Subcutaneous abdominal adipose tissue (tissue), 5 donors: ENCODE results near the gene COMMD1.

Source experiments
- H3K27ac ChIP-seq: one replicate; pipeline ENCODE4 v1.7.0; 2013; ENCODE audit warnings: low read depth, mild to moderate bottlenecking, inconsistent platforms, low read length, moderate library complexity
- H3K27me3 ChIP-seq, 5 donors: one replicate each; pipeline ENCODE4 v1.7.0; 2013; ENCODE audit warnings: low read length in 5 of 5, inconsistent platforms in 1 of 5; ENCODE audit not compliant: control insufficient read depth in 5 of 5, insufficient read depth in 4 of 5
- H3K36me3 ChIP-seq, 5 donors: one replicate each; pipeline ENCODE4 v1.7.0; 2013; ENCODE audit warnings: low read length in 5 of 5; ENCODE audit not compliant: control insufficient read depth in 5 of 5, insufficient read depth in 5 of 5
- H3K4me1 ChIP-seq, 5 donors: one replicate each; pipeline ENCODE4 v1.7.0; 2013; ENCODE audit warnings: low read length in 5 of 5, mild to moderate bottlenecking in 3 of 5, moderate library complexity in 1 of 5; ENCODE audit not compliant: control insufficient read depth in 5 of 5, insufficient read depth in 5 of 5
- H3K4me3 ChIP-seq, 5 donors: one replicate each; pipeline ENCODE4 v1.7.0; 2013; ENCODE audit warnings: low read length in 5 of 5, low read depth in 1 of 5
- H3K9ac ChIP-seq, 5 donors: one replicate each; pipeline ENCODE4 v1.7.0; 2013; ENCODE audit warnings: low read length in 5 of 5, mild to moderate bottlenecking in 4 of 5, moderate library complexity in 3 of 5
- H3K9me3 ChIP-seq, 5 donors: one replicate each; pipeline ENCODE4 v1.7.0; 2013; ENCODE audit warnings: low read length in 5 of 5; ENCODE audit not compliant: control insufficient read depth in 5 of 5
- donor health status: healthy.
- donor health status: healthy.
- donor health status: healthy.
- donor health status: healthy.
- donor health status: healthy.

The COMMD1 gene

DNA sequence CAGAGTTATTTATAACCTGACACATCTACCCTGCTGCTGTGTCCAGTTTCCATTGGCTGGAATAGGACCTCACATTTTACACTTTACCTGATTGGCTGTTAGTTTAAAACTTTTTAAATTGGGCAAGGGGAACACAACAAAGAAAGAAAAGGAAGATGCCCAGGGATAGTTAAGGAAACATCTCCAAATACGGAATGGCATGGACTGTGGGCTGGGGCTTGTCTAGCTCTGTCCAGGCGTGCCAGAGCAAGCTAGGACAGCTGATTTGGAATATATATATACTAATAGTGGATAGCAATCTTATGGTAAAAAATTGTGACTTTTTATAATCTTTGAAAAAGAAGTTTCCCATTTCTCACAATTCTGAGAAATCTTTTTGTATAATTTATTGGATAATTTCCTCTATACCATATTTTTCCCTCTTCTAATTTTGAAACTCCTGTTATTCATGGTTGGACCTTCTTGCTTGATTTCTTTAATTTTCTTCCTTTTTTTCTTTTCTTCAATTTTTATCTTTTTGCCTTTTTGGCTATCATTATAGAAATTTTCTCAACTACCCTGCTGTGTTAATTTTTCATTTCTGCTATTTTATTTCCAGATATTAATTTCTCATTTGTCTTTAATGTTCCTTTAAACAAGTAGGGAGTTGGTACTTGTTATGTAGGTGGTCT, 55.9 kb downstream of the COMMD1 start:
- Histone ChIP-seq H3K4me3 (no peak overlapping the region), H3K27me3 (no peaks in the 10 kb centered on the region), H3K36me3 (no peaks in the 10 kb centered on the region), H3K27ac (no peak overlapping the region), H3K4me1 (peaks cover 0 to 14% (median 3%) of the 10 kb centered on the region in 5 donors), H3K9me3 (peaks cover 0 to 2% (median 0%) of the 10 kb centered on the region in 5 donors), H3K9ac (no peak overlapping the region)

DNA sequence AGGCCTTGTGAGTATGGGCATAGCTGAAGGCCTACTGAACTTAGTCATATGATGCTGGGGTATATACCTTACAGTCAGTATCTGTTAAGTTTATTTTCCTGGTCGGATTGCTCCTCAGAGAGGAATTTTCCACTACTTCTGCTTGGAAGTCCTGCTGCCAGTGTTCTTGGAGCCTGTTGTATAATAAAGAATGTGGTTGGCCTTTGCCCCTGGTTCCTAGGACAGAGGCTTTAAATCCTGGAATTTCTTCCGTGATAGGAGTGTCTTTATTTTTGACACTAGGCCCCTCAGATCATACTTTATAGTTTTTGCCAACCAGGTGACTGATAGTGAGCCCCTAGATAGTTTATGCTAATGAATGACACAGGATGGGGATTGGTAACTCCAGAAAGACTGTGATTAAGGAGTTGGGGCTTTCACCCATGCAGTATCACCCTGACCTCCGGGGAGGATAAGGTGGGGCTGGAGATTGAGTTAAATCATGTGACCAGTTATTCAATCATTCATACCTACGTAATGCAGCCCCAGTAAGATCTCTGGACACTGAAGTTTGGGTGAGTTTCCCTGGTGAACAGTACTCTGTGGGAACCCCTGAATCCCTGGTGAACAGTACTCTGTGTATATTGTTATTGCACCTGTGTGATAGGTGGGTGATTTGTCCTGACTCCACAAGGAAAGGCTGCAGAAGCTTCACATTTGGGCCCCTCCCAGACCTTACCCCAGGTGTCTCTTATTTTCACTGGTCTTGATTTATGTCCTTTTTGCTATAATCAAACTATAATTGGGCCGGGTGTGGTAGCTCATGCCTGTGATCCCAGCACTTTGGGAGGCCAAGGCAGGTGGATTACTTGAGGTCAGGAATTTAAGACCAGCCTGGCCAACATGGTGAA, 56.9 kb downstream of the COMMD1 start:
- Histone ChIP-seq H3K27ac (no peak overlapping the region), H3K9ac (no peak overlapping the region), H3K4me1 (peaks cover 0 to 14% (median 3%) of the 10 kb centered on the region in 5 donors), H3K9me3 (peaks cover 0 to 2% (median 0%) of the 10 kb centered on the region in 5 donors), H3K27me3 (no peaks in the 10 kb centered on the region), H3K4me3 (no peak overlapping the region), H3K36me3 (no peaks in the 10 kb centered on the region)

DNA sequence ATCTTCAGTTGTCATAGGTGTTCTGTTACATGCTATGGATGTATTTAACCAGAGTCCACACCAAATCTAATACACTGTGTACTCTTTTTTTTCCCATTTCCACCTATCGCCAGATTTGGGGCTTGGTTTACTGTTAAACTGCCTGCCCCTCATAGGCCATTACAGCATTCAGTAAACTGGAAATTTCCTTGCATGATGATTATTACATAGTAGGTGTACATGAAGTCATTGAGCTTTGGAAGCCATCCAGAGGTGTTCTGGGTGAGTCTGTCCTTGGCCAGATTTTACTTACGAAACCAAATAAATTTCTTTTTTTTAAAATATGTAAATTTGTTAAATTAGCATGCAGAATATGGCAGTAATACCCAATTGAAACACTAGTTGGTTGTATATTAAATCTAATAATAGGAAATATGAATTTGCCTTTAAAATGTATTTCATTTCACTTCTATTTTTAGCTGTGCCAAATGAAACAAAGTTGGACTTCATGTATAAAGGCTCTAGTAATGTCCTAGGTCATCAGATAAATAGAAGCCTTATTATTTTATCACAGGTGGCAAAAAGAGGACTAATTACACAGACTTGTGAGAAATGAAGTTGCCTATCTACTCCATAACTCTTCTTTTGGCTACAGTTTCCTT, 60.7 kb downstream of the COMMD1 start:
- Histone ChIP-seq H3K36me3 (no peaks in the 10 kb centered on the region), H3K9ac (no peak overlapping the region), H3K9me3 (no peaks in the 10 kb centered on the region), H3K4me1 (peaks cover 0 to 14% (median 3%) of the 10 kb centered on the region in 5 donors), H3K27ac (no peak overlapping the region), H3K27me3 (no peaks in the 10 kb centered on the region), H3K4me3 (no peak overlapping the region)

DNA sequence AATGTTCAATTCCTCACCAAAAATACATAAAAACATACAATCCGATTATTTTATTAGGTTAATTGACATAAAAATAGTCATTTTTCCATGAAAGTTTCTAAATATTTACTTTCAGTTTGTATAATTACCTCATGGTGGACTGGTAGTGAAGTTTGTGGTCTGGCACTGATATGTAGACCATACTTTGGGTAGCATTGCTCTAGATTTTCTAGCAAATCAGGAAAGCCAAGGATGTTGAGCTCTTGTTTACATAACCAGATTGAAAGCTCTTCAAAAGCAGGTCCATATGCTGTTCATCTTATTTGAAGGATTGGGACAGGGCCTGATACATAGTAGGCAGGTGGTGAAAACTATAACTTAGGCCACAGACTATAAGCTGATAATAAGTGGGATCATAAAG, 61.8 kb downstream of the COMMD1 start:
- Histone ChIP-seq H3K4me3 (no peak overlapping the region), H3K4me1 (peaks cover 0 to 11% (median under 1%) of the 10 kb centered on the region in 5 donors), H3K27me3 (no peaks in the 10 kb centered on the region), H3K27ac (no peak overlapping the region), H3K9me3 (no peaks in the 10 kb centered on the region), H3K36me3 (no peaks in the 10 kb centered on the region), H3K9ac (no peak overlapping the region)

DNA sequence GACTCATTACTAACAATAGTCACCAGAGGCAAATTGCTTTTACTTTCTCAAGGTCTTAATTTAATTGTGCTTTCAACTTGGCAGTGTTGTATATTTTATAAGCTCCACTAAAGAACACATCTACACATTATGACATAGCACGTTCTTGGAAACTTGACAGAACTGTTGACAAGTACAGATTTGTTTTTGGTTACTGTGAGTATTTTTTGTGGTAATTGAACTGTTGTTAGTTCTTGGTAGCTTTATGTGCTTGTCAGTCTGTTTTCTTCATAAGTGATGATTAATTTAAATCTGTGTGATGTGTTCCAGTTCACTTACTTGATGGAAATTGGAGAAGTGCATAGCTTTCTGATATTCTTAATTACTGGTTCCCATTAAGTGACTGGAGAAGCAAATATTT, 63.9 kb downstream of the COMMD1 start:
- Histone ChIP-seq H3K9me3 (no peaks in the 10 kb centered on the region), H3K4me3 (no peak overlapping the region), H3K4me1 (peaks cover 0 to 1% (median 0%) of the 10 kb centered on the region in 5 donors), H3K27me3 (no peaks in the 10 kb centered on the region), H3K27ac (no peak overlapping the region), H3K9ac (no peak overlapping the region), H3K36me3 (no peaks in the 10 kb centered on the region)

DNA sequence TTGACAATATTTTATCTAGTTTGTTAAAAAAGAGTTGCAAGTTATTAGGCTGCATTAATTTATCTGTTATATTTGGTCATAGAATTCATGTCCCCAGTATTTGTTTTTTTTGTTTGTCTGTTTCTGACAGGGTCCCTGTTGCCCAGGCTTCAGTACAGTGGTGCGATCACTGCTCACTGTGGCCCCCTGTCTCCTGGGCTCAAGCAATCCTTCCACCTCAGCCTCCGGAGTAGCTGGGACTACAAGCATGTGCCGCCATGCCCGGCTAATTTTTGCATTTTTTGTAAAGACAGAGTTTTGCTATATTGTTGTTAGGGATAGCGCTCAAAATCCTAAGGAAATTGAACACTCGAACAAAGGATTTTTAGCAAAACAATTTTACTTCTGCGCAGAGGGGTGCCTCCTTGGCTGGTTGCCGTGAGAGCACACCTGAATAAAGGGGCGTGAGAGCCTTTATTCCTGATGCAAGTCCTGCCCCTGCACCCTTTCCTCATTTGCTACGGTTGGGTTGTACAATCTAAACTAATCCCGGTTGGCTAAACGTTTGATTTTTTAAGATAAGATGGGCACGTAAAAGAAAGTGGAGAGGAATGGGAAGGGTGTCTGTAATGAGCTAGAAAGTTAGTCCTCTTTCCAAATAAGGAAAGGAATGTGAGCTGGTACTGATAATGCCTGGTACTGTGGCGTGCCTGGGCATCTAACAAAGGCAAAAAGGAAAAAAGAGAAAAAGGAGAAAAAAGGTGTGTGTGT, 65.5 kb downstream of the COMMD1 start:
- no peaks in the 10 kb centered on the region for H3K36me3 ChIP-seq
- H3K9ac ChIP-seq, result no peak overlapping the region
- no peaks in the 10 kb centered on the region for H3K9me3 ChIP-seq
- H3K4me3 ChIP-seq, result no peak overlapping the region
- H3K27ac ChIP-seq, result no peak overlapping the region
- H3K4me1 ChIP-seq, result no peaks in the 10 kb centered on the region
- no peaks in the 10 kb centered on the region for H3K27me3 ChIP-seq

DNA sequence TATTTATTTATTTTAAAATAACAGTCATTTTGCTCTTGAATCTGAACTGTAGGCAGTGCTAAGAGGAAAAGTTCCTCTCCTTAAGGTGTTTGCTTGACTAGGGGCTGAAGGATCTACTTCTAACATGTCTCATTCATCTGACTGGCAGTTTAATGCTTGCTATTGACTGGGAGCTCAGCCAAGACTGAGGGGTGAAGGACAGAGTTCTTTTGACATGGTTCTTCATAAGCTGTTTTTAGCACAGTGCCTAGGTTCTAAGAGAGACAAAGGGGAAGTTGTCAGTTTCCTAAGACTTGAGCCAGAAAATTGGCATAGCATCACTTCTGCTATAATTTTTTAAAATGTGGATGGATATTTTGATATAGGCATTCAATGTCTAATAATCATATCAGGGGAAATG, 73.0 kb downstream of the COMMD1 start:
- Histone ChIP-seq H3K4me1 (peaks cover 0 to 7% (median 4%) of the 10 kb centered on the region in 5 donors), H3K27me3 (no peaks in the 10 kb centered on the region), H3K9me3 (peaks cover 0 to 7% (median 5%) of the 10 kb centered on the region in 5 donors), H3K4me3 (no peak overlapping the region), H3K36me3 (no peaks in the 10 kb centered on the region), H3K27ac (no peak overlapping the region), H3K9ac (no peak overlapping the region)

DNA sequence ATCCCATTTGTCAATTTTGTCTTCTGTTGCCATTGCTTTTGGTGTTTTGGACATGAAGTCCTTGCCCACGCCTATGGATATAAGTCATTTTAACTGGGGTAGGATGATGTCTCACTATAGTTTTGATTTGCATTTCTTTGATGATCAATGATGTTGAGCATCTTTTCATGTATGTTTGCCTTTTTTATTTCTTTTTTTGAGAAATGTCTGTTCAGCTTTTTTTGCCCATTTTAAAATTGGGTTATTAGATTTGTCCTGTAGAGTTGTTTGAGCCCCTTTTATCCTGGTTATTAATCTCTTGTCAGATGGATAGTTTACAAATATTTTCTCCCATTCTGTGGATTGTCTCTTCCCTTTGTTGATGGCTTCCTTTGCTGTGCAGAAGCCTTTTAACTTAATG, 75.3 kb downstream of the COMMD1 start:
- Histone ChIP-seq H3K9ac (no peak overlapping the region), H3K4me3 (no peak overlapping the region), H3K9me3 (peaks cover 0 to 7% (median 5%) of the 10 kb centered on the region in 5 donors), H3K27me3 (no peaks in the 10 kb centered on the region), H3K27ac (no peak overlapping the region), H3K4me1 (peaks cover 0 to 7% (median 4%) of the 10 kb centered on the region in 5 donors), H3K36me3 (no peaks in the 10 kb centered on the region)

DNA sequence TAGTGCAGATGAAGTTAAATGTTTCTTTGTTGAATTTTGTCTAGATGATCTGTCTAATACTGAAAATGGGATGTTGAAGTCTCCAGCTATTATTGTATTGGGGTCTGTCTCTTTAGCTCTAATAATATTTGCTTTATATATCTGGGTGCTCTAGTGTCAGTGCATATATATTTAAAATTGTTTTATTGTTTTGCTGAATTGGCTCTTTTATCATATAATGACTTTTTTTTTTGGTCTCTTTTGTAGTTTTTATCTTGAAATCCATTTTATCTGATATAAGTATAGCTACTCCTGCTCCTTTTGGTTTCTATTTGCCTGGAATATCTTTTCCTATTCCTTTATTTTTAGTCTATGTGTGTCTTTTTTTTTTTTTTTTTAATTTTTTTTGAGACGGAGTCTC, 79.2 kb downstream of the COMMD1 start:
- peaks cover 0 to 7% (median 5%) of the 10 kb centered on the region in 5 donors for H3K9me3 ChIP-seq
- no peaks in the 10 kb centered on the region for H3K4me1 ChIP-seq
- no peak overlapping the region for H3K9ac ChIP-seq
- no peak overlapping the region for H3K4me3 ChIP-seq
- H3K27ac ChIP-seq, result no peak overlapping the region
- no peaks in the 10 kb centered on the region for H3K36me3 ChIP-seq
- H3K27me3 ChIP-seq, result no peaks in the 10 kb centered on the region
